Panc1 (cell line): Measurements from ENCODE around the gene RBM14. TPM values are rescaled to one million over a fixed set of nuclear protein-coding genes. Genes with fewer than 3 reads are reported as not detected.

Source experiments
- ATAC-seq: fragments of 200-7000 bp; cut with Tn5 transposase; 2 replicates; pipeline ENCODE4 v1.9.1; 2020; ENCODE audit warnings: mild to moderate bottlenecking, moderate library complexity
- BruUV-seq: library from RNA; stranded (reverse); fragments of 400-500 nt; replicated peaks from 2 replicates; lab custom pipeline; 2021; lab: Mats Ljungman, UMichigan
- CTCF ChIA-PET: fragments of 300-600 bp; sonication (Branson Sonifier 250); formaldehyde crosslinking; loops from one replicate; lab custom pipeline; 2022; ENCODE audit warnings: antibody characterized with exemption; lab: Charles Lee
- POLR2A ChIA-PET: fragments of 300-600 bp; sonication (Branson Sonifier 250); formaldehyde crosslinking; loops from one replicate; lab custom pipeline; 2022; ENCODE audit warnings: antibody characterized with exemption; lab: Charles Lee
- DNase-seq: peaks from one replicate; pipeline ENCODE4 v3.0.0-alpha.2; 2010; ENCODE audit warnings: low read depth, low spot score
- H3K27ac ChIP-seq: 2 replicates; pipeline ENCODE4 v1.5.1; 2011; ENCODE audit warnings: mild to moderate bottlenecking, low read length, inconsistent platforms
- H3K27me3 ChIP-seq: fragments of 200-500 bp; sonication (Bioruptor generic); 2 replicates; pipeline ENCODE4 v1.6.0; 2014; ENCODE audit warnings: low read length, inconsistent platforms; ENCODE audit not compliant: control insufficient read depth, insufficient read depth
- H3K36me3 ChIP-seq: fragments of 200-500 bp; sonication (Bioruptor generic); 2 replicates; pipeline ENCODE4 v1.5.1; 2014; ENCODE audit warnings: inconsistent platforms, mild to moderate bottlenecking, low read length, moderate library complexity; ENCODE audit not compliant: control insufficient read depth, insufficient read depth
- H3K4me1 ChIP-seq: 2 replicates; pipeline ENCODE4 v1.5.1; 2011; ENCODE audit warnings: inconsistent platforms, mild to moderate bottlenecking, low read length, moderate library complexity; ENCODE audit not compliant: control insufficient read depth, insufficient read depth
- H3K4me3 ChIP-seq, 2 experiments: 2 replicates each; pipeline ENCODE4 v1.5.1; 2011 to 2012; ENCODE audit warnings: low read depth in 2 of 2, low read length in 2 of 2, mild to moderate bottlenecking in 2 of 2, inconsistent platforms in 1 of 2, moderate library complexity in 1 of 2
- H3K9me3 ChIP-seq: fragments of 200-500 bp; sonication (Bioruptor generic); 2 replicates; pipeline ENCODE4 v1.5.1; 2014; ENCODE audit warnings: low read depth, mild to moderate bottlenecking, inconsistent platforms, low read length, moderate library complexity; ENCODE audit not compliant: control insufficient read depth, insufficient read depth
- POLR2AphosphoS5 ChIP-seq: IDR thresholded peaks from 2 replicates; pipeline ENCODE4 v1.6.1; 2012; ENCODE audit warnings: mild to moderate bottlenecking, low read depth, low read length, moderate library complexity
- SIN3A ChIP-seq: IDR thresholded peaks from 2 replicates; pipeline ENCODE4 v1.6.1; 2012; ENCODE audit warnings: low read depth, mild to moderate bottlenecking, low read length, moderate library complexity, borderline replicate concordance; ENCODE audit not compliant: insufficient read depth
- TCF7L2 ChIP-seq: IDR thresholded peaks from 2 replicates; pipeline ENCODE4 v1.6.1; 2011; ENCODE audit warnings: mild to moderate bottlenecking, low read depth, low read length, inconsistent platforms
- in situ Hi-C: cut with HindIII; loops from 2 replicates; pipeline ENCODE4 v1.10.0; 2016; ENCODE audit warnings: low sequenced_read_pairs, low pct_unique_long_range_greater_than_20kb
- intact Hi-C: fragments of 100-400 bp; cut with micrococcal nuclease; formaldehyde crosslinking; loops from one replicate; pipeline ENCODE4 v1.10.0; 2022; ENCODE audit not compliant: unreplicated experiment
- total RNA-seq: library from RNA; stranded (reverse); gene quantifications from one replicate; pipeline ENCODE4 v1.2.1, GENCODE V29; 2021; ENCODE audit not compliant: unreplicated experiment
- TF ChIP-seq, protein P1 (sequence below), 2 experiments: IDR thresholded peaks; 2 replicates each; pipeline ENCODE4 v1.6.1; 2011 to 2012; ENCODE audit warnings: low read depth in 2 of 2, control low read depth in 1 of 2, low read length in 1 of 2, mild to moderate bottlenecking in 1 of 2, moderate library complexity in 1 of 2; ENCODE audit not compliant: insufficient read depth in 1 of 2
- TF ChIP-seq, protein P2 (sequence below): fragments of 450-650 bp; IDR thresholded peaks from 2 replicates; pipeline ENCODE4 v1.5.1; 2017; ENCODE audit warnings: mild to moderate bottlenecking

The RBM14 gene
- total RNA-seq, 1 experiment from 2014 or later, result 93.9 TPM

DNA sequence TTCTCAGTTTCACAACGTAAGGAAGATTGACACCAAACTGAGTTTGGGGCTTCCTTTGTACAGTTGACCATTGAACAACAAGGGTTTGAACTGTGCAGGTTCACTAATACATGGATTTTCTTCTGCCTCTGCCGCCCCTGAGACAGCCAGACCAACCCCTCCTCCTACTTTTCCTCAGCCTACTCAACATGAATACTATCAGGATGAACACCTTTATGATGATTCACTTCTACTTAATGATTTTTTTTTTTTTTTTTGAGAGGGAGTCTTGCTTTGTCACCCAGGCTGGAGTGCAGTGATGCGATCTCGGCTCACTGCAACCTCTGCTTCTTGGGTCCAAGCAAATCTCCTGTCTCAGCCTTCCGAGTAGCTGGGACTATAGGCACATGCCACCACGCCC, 36.7 kb downstream of the RBM14 start:
- POLR2A ChIA-PET, result interaction anchor here (0.6 to 0.8 kb wide), 3 partner anchors 10 to 146 kb away, joined by 3 to 4 read pairs (median 3); no protein-coding TSS in a partner anchor
- no peaks in the 10 kb centered on the region for H3K4me1 ChIP-seq
- BruUV-seq, result no TSS peak
- in situ Hi-C loops, result no loop called here
- TF ChIP-seq, protein P1, sequence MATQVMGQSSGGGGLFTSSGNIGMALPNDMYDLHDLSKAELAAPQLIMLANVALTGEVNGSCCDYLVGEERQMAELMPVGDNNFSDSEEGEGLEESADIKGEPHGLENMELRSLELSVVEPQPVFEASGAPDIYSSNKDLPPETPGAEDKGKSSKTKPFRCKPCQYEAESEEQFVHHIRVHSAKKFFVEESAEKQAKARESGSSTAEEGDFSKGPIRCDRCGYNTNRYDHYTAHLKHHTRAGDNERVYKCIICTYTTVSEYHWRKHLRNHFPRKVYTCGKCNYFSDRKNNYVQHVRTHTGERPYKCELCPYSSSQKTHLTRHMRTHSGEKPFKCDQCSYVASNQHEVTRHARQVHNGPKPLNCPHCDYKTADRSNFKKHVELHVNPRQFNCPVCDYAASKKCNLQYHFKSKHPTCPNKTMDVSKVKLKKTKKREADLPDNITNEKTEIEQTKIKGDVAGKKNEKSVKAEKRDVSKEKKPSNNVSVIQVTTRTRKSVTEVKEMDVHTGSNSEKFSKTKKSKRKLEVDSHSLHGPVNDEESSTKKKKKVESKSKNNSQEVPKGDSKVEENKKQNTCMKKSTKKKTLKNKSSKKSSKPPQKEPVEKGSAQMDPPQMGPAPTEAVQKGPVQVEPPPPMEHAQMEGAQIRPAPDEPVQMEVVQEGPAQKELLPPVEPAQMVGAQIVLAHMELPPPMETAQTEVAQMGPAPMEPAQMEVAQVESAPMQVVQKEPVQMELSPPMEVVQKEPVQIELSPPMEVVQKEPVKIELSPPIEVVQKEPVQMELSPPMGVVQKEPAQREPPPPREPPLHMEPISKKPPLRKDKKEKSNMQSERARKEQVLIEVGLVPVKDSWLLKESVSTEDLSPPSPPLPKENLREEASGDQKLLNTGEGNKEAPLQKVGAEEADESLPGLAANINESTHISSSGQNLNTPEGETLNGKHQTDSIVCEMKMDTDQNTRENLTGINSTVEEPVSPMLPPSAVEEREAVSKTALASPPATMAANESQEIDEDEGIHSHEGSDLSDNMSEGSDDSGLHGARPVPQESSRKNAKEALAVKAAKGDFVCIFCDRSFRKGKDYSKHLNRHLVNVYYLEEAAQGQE (IDR thresholded peaks at IDR 0.05; ENCODE audit: insufficient read depth in 1 of 2, low read depth in 2 of 2, low read length in 1 of 2), result no peak
- TF ChIP-seq SIN3A (no peak), TCF7L2 (no peak), POLR2AphosphoS5 (no peak; the same call in 1 of the 2 replicates)
- TF ChIP-seq, protein P2, sequence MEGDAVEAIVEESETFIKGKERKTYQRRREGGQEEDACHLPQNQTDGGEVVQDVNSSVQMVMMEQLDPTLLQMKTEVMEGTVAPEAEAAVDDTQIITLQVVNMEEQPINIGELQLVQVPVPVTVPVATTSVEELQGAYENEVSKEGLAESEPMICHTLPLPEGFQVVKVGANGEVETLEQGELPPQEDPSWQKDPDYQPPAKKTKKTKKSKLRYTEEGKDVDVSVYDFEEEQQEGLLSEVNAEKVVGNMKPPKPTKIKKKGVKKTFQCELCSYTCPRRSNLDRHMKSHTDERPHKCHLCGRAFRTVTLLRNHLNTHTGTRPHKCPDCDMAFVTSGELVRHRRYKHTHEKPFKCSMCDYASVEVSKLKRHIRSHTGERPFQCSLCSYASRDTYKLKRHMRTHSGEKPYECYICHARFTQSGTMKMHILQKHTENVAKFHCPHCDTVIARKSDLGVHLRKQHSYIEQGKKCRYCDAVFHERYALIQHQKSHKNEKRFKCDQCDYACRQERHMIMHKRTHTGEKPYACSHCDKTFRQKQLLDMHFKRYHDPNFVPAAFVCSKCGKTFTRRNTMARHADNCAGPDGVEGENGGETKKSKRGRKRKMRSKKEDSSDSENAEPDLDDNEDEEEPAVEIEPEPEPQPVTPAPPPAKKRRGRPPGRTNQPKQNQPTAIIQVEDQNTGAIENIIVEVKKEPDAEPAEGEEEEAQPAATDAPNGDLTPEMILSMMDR, result no peak
- H3K4me3 ChIP-seq, result no peak overlapping the region
- H3K27me3 ChIP-seq, result no peaks in the 10 kb centered on the region
- H3K9me3 ChIP-seq, result no peaks in the 10 kb centered on the region
- no peak overlapping the region for H3K27ac ChIP-seq
- CTCF ChIA-PET, result no interaction called here
- ATAC-seq (peak; percentile 8; the same call in 1 of the 2 replicates), DNase-seq (no peak)
- intact Hi-C loops, result no loop called here
- peaks cover 9% of the 10 kb centered on the region; the same call in 1 of the 2 replicates for H3K36me3 ChIP-seq

DNA sequence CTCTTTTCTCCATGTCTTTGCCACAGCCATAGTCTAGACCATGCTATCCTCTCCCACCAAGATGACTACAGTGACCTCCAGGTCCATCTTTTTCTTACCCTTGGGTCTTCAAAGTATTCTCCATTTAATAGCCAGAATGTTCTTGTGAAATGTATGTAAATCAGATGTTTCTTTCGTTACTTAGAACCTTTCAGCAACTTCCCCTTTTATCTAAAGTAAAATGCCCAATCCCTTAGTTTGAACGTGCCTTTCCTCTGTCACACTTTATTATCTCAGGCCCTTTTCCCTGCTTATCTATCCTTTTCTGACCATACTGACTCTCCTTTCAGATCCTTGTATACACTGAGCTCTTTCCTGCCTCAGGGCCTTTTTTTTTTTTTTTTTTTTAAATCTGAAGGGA, 43.3 kb downstream of the RBM14 start:
- no peak for DNase-seq
- peaks cover 12% of the 10 kb centered on the region; the same call in 1 of the 2 replicates for H3K36me3 ChIP-seq
- H3K9me3 ChIP-seq, result no peaks in the 10 kb centered on the region
- H3K4me3 ChIP-seq, result no peak overlapping the region
- intact Hi-C loops, result no loop called here
- H3K27ac ChIP-seq, result no peak overlapping the region
- no peak for ATAC-seq
- H3K4me1 ChIP-seq, result no peaks in the 10 kb centered on the region
- TF ChIP-seq POLR2AphosphoS5 (0 out of 2 replicates have a peak, but pooled peaks have one; percentile 29), TCF7L2 (no peak)
- H3K27me3 ChIP-seq, result no peaks in the 10 kb centered on the region
- TSS peak; percentile 18 for BruUV-seq
- ChIA-PET POLR2A (interaction anchor here (0.6 kb wide), 3 partner anchors 10 to 1238 kb away, joined by 3 to 7 read pairs (median 5); no protein-coding TSS in a partner anchor), CTCF (interaction anchor here (0.6 to 0.7 kb wide), 2 partner anchors 117 to 194 kb away, joined by 3 read pairs; no protein-coding TSS in a partner anchor)
- in situ Hi-C loops, result no loop called here

DNA sequence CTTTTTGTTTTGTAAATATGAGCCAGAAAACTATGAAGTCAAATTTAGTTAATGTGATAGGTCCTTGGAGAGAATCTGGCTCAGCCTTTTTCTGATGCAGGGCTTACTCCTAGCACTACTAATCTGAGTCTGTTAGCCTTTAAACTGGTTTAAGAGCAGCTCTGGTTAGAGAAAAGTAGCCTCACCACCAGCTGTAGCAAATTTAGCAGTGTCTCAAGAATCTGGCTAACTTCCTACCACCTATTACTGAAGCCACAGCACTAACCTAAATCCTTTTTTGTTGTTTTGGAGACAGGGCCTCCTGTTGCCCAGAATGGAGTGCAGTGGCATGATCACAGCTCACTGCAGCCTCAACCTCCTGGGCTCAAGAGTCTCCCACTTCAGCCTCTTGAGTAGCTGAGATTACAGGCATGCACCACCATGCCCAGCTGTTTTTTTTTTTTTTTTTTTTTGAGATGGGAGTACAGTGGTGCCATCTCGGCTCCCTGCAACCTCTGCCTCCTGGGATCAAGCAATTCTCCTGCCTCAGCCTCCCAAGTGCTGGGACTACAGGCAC, 47.4 kb downstream of the RBM14 start:
- intact Hi-C loops (no loop called here), in situ Hi-C loops (no loop called here)
- TF ChIP-seq TCF7L2 (no peak), POLR2AphosphoS5 (no peak), SIN3A (no peak)
- TF ChIP-seq, protein P1 (IDR thresholded peaks at IDR 0.05; ENCODE audit: insufficient read depth in 1 of 2, low read depth in 2 of 2, low read length in 1 of 2), result no peak
- TF ChIP-seq, protein P2, result no peak
- BruUV-seq, result TSS peak; percentile 2
- POLR2A ChIA-PET, result interaction anchor here (0.6 to 0.9 kb wide), 2 partner anchors 87 to 688 kb away, joined by 3 to 8 read pairs; no protein-coding TSS in a partner anchor
- Histone ChIP-seq H3K27ac (no peak overlapping the region), H3K27me3 (no peaks in the 10 kb centered on the region), H3K36me3 (peaks cover 31% of the 10 kb centered on the region), H3K4me1 (no peaks in the 10 kb centered on the region), H3K9me3 (no peaks in the 10 kb centered on the region), H3K4me3 (no peak overlapping the region)
- ATAC-seq (no peak), DNase-seq (no peak)
- CTCF ChIA-PET, result no interaction called here
